NCI-H82 treated with DMSO at 0.1 percent for 48 hours (cell line): ENCODE measurements around the gene RAB26.

Source experiments
- DNase-seq: peaks from one replicate; lab custom pipeline; 2025; ENCODE audit not compliant: unreplicated experiment; lab: John Stamatoyannopoulos, UW

Gene RAB26

GRCh38 chr16:2159175-2159838 lies 10.9 kb downstream of the RAB26 start:
- DNase-seq, result no peak

GRCh38 chr16:2160915-2161551 lies 12.6 kb downstream of the RAB26 start:
- no peak for DNase-seq

GRCh38 chr16:2161911-2162310 lies 13.5 kb downstream of the RAB26 start:
- DNase-seq, result no peak

GRCh38 chr16:2162676-2163118 lies 14.3 kb downstream of the RAB26 start:
- DNase-seq, result no peak

- DNase-seq, result no peak
Observed at GRCh38 chr16:2163211-2163881, 14.9 kb downstream of the RAB26 start.

GRCh38 chr16:2165861-2166260 lies 17.4 kb downstream of the RAB26 start:
- DNase-seq, result no peak

- no peak for DNase-seq
Observed at GRCh38 chr16:2166263-2167067, 18.0 kb downstream of the RAB26 start.

- DNase-seq, result no peak
Observed at GRCh38 chr16:2167068-2167638, 18.7 kb downstream of the RAB26 start.

- DNase-seq, result no peak
Observed at GRCh38 chr16:2170080-2170479, 21.7 kb downstream of the RAB26 start.

- no peak for DNase-seq
Observed at GRCh38 chr16:2170587-2171435, 22.4 kb downstream of the RAB26 start.

- no peak for DNase-seq
Observed at GRCh38 chr16:2171601-2172178, 23.3 kb downstream of the RAB26 start.

GRCh38 chr16:2172688-2173335 lies 24.4 kb downstream of the RAB26 start:
- DNase-seq, result no peak

GRCh38 chr16:2173366-2173765 lies 24.9 kb downstream of the RAB26 start:
- no peak for DNase-seq

GRCh38 chr16:2173916-2174315 lies 25.5 kb downstream of the RAB26 start:
- no peak for DNase-seq

- DNase-seq, result no peak
Observed at GRCh38 chr16:2174396-2175131, 26.1 kb downstream of the RAB26 start.

GRCh38 chr16:2175454-2175853 lies 27.0 kb downstream of the RAB26 start:
- DNase-seq, result no peak

GRCh38 chr16:2176047-2176446 lies 27.6 kb downstream of the RAB26 start:
- no peak for DNase-seq

GRCh38 chr16:2177101-2177500 lies 28.7 kb downstream of the RAB26 start:
- no peak for DNase-seq

GRCh38 chr16:2177561-2177960 lies 29.1 kb downstream of the RAB26 start:
- no peak for DNase-seq
